ENCODE measurements around the gene SOWAHC.

Gene SOWAHC

DNA sequence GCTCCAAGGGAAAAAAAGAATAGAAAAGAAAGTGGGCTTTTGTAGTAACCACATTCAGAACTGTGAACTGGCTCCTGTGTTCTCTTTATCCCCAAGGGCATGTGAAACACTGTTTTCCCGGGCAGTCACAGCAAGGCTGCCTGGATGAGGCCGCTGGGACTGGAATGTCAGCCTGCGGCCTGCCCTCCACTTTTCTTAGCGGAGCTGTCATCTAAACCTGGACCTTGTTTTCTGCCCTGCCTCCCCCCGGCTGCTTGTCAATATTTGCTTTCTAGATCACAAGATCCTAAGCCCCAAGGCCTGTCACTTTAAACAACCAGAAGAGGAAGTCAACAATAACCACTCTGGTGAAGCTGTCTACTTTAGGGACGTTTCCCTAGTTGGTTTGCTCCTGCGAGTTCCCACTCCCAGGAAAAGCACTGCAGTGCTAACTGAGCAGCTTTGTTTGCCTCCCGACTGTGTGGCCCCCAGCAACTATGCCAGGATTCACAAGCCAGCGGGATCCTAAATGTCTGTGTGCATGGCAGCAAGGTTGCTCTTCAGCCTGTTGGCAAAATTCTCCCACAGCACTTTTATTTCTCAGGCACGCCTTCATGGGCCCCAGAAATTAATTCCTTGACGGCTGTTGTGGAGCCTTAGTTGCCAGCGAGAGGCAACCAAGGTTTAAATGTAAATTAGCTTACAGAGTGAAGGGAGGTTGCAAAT, 30.6 kb downstream of the SOWAHC start:
- DNase-seq (ENCODE audit: low read depth in 1 of 2, low spot score in 1 of 2), result no peak

DNA sequence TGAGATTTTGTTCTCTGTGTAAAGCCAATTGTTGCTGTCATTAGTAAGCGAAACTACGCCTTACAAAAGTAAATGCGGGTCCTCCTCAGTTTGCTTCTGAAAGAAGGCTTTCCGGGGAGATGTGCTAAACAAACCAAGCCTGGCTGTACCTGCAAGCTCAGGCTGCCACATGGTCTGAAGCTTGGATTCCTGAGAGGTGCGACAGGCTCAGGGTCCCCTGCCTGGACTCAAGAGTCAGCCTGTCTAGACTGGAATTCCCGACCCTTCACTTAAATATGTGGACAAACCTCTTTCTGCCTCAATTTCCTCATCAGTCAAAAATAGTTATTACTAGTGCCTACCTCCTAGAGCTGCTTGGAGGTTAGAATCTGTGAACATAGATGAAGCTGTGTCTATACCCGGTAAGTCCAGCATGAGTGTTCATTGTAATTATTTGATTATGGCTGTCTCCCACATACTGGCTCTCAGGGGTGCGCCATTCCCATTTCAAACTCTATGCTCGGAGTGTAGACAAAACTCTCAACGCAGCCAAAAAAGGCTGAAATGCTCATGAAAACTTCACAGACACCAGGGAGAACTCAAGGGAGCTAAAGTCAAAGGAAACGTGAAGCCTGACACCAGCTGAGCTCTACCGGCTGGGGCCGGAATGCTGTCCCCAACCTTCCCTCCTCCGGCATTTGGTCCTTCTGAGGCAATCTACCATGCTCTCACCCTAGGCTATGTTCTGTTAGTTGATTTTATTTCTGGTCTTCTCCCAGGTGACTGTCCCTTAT, 31.4 kb downstream of the SOWAHC start:
- DNase-seq (ENCODE audit: low read depth in 1 of 2, low spot score in 1 of 2), result no peak

DNA sequence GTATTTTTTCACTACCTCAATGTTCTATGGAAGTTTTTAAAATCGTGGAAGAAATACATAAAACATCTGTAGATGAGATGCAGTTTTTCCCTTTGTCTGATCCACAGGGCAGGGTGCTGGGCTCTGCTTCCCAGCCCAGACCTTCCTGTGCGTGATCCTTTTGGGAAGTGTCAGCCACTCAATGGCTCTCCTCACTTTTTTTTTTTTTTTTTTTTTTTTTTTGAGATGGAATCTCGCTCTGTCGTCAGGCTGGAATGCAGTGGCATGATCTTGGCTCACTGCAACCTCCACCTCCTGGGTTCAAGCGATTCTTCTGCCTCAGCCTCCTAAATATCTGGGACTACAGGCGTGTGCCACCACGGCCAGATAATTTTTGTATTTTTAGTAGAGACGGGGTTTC, 32.8 kb downstream of the SOWAHC start:
- no peak for DNase-seq (ENCODE audit: low read depth in 1 of 2, low spot score in 1 of 2)

DNA sequence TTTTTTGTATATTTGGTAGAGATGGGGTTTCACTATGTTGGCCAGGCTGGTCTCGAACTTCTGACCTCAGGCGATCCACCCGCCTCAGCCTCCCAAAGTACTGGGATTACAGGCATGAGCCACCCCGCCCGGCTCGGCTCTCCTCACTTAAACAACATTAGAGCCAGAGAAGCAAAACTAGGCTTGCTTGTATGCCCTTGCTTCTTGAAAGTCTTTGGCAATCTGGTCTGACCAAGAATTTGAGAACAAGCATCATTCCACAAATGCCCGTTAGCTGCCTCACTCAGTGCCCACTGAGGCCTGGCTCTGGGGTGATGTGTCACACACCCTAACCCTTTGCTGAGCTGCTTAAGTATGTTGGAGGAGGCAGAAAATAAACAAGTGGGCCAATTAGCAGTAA, 33.5 kb downstream of the SOWAHC start:
- no peak for DNase-seq (ENCODE audit: low read depth in 1 of 2, low spot score in 1 of 2)

DNA sequence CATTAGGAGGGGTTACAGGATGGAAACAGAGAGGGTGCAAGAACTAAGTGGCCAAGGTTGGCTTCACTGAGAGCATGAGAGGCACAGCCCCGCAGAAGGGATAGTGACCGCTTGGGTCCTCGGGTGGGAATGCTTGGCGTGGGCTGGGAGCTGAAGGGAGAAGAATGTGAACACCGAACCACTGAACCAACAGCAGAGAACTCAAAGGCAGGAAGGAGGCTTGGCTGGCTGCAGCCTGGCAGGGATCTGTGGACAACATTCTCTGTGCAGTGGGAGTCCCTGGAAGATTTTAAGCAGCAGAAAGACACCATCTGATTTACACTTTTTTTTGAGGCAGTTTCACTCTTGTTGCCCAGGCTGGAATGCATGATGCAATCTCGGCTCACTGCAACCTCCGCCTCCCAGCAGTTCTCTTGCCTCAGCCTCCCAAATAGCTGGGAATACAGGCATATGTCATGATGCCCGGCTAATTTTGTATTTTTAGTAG, 33.9 kb downstream of the SOWAHC start:
- DNase-seq (ENCODE audit: low read depth in 1 of 2, low spot score in 1 of 2), result no peak

DNA sequence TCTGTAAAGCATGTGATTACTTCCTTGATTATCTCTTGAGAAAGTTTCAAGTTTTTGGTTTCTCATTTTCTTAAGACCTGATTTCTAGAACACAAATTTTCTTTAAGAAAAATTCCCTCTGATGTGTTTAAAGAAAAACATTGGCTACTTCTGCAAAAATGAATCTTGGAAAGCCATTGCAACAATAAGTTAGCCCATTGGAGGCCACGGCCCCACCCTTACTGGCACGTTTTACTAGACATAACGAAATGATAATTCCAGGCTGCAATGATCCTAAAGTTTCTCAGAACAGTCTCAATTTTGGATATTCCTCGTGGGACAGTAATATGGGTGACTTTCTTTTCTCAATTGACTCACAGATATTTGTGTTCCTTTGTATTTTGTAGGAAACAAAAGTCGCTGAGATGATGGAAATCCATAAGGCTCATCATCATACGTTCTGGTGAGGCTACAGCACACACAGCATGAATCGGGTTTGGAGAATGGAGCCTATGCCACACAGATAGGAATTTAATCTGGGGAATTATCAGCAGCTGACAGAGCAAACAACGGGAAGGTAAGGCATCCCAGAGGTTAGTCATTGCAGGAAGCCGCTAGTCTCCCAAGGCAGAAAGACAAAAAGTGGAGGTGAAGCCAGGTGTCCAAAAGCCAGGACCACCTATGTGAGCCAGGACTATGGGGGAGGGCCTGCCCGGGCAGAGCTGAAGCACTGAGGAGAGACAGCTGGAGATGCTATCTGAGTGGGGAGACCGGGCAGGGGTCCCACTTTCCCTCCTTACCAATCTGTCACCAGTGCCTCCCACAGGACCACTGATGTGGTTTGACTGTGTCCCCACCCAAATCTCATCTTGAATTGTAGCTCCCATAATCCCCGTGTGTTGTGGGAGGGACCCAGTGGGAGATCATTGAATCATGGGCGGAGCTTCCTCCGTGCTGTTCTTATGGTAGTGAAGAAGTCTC, 35.9 kb downstream of the SOWAHC start:
- no peak for DNase-seq (ENCODE audit: low read depth in 1 of 2, low spot score in 1 of 2)

DNA sequence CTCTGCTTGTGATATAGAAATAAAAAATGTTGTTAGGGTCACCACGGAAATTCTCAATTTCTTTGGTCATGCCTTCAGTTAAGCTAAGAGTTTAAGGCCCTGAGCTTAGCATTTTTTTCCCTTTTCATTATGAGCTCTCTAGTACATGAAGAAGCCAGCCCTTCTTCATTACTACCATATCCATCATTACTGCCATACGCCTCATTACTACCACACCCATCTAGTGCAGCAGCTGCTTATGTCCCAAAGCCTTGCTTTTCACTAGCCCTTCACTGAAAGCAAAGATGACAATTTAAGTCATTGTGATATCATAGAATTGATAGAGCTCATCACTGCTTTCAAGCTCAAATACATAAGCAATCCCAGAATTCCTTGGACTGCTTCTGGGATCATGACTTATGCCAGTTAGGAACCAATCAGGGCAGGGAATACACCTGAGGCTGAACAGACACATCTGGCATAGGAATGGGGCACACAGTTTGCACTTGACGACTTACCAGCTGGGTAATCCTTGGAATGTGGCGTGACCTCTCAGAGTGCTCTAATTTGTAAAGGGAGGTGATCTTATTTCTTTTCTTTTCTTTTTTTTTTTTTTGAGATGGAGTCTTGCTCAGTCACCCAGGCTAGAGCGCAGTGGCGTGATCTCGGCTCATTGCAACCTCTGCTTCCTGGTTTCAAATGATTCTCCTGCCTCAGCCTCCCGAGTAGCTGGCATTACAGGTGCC, 40.3 kb downstream of the SOWAHC start:
- no peak for DNase-seq (ENCODE audit: low read depth in 1 of 2, low spot score in 1 of 2)

DNA sequence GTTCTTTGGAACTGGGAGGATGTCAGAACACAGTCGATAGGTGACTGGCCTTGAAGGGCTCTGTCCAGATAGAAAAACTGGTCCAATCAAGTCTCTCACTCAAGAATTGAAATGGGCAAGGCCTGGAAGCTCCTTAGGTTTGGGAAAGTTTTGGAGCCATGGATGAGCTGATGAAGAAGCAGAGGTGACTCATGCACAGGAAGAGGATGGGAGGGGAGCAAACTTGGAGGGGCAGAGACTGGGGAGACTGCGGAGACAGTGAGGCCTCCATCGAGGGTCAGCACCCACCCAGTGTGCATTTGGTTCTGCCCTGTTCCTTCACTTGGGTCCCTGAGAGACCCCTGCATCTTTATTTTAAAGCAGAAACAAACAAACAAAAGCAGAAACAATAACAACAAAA, 41.1 kb downstream of the SOWAHC start:
- DNase-seq (ENCODE audit: low read depth in 1 of 2, low spot score in 1 of 2), result no peak

DNA sequence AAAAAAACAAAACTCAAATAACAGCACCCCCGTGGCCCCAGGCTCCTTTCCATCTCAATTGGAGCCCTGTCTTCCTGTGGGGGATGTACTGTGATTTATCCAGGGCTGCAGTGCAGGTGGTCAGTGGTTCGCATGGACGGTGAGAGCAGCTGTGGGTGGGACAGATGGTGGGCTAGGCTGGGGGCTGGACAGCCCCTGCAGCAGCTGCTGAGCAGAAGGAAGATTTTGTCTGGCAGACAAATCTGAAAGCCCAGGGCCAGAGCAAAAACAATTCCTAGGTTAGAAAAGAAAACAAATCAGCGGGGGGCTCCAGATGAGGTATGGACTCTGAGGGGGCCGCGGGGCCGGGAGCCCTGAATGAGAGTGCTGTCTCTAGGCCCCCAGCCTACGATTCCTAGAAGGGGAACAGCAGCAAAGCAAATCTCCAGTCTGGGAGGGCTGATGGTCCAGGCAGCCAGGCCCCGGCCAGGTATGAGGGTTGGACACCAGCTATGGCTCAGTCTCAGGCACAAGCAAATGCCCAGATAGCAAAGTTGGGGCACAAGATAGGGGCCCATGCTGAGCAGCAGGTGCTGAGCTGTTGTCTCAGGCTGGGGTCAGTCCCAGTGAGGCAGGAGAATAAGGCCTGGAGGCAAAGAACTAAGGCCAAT, 45.4 kb downstream of the SOWAHC start:
- DNase-seq (ENCODE audit: low read depth in 1 of 2, low spot score in 1 of 2), result no peak

DNA sequence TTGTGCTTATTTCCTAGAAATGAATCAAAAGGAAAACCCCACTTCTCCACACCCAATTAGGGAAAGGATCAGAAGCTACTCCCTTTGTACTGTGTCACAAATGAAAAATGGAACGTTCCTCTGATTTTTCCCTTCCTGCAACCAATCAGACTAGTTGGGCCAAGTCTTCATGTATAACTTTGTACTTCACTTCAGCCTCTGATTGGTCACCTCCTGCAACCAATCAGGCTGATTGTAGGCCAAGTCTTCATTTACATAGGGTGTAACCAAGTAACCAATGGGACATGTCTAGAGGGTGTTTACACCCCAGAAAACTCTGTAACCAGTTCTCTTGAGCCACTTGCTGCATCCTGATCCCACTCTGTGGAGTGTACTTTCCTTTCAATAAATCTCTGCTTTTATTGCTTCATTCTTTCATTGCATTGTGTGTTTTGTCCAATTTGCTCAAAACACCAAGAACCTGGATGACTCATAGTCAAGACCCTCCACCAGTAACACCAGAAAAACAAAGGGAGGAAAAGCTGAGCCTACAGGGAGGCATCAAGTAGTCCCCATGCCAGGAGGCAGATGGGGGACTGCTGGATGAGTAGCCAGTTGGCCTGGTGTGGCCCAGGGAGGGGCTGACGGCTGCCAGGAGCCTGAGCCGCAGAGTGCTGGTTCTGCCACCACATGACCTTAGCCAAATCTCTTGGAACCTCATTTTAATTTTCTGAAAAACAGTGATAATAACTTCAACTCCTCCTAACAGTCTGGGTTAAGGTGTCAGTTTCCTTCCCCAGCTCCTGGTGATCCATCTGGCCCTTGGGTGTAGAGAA, 46.1 kb downstream of the SOWAHC start:
- DNase-seq (ENCODE audit: low read depth in 1 of 2, low spot score in 1 of 2), result no peak

DNA sequence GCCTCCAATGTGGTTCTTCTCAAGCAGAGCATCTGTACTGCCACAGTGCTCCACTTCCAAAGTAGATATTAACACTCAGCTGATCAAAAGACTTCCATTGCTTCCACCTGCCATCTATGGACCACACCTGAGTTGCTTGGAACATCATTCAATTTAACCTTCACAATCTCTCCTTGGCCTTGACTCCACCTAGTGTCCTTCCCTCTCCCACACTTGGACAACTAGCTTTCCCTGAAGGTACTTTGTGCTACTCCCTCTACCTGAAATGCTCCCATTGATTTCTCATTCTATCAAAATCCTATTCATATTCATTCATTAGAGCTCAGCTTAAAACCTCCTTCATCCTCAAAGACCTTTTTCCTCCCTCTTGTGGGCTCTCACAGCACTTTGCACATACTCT, 48.7 kb downstream of the SOWAHC start:
- DNase-seq (ENCODE audit: low read depth in 1 of 2, low spot score in 1 of 2), result no peak

DNA sequence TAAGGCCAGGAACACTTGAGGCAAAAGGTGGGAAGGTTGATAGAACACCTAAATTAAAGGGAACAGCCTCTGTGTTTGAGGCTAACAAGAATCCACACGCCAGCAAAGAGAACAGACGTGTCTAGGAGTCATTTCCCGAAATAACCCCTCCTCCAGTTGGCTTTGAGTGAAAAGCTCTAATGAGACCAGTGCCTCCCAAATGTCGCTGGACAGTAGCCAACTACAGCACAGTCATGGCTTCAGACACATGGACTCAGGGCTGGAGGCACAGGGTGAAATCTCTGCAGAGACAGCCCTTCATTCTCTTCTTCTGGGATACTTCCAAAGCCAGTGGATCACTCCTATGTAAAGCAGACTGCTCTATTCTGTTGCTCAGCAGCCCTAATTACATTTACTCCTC, 49.6 kb downstream of the SOWAHC start:
- DNase-seq (ENCODE audit: low read depth in 1 of 2, low spot score in 1 of 2), result no peak

DNA sequence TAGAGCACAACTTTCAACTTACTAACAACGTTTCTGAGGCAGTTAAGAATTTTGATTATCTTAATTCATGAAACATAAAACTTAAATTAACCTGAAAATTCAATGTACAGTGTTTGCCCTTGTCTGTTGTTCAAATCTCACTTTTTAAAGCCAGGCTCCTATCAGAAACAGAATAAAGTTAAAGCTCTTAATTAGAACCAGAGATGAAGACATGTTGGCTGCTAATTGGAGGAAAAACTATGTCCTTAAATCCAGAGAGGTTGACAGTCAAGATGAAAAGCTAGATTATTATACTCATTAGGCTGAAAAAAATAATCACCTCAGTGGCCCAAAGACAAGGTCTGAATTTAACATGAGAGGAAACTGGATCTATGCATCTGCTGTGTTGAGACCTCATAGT, 52.3 kb downstream of the SOWAHC start:
- no peak for DNase-seq (ENCODE audit: low read depth in 1 of 2, low spot score in 1 of 2)
